PC-9 (cell line): Measurements from ENCODE around the gene PEF1. TPM values are rescaled to one million over a fixed set of nuclear protein-coding genes. Genes with fewer than 3 reads are reported as not detected.

Experiments used
- BruUV-seq: library from RNA; stranded (reverse); fragments of 400-500 nt; replicated peaks from 2 replicates; lab custom pipeline; 2021; lab: Mats Ljungman, UMichigan
- CTCF ChIA-PET: fragments of 300-600 bp; sonication (Branson Sonifier 250); formaldehyde crosslinking; loops from one replicate; lab custom pipeline; 2022; ENCODE audit warnings: antibody characterized with exemption; lab: Charles Lee
- POLR2A ChIA-PET: fragments of 300-600 bp; sonication (Branson Sonifier 250); formaldehyde crosslinking; loops from one replicate; lab custom pipeline; 2022; ENCODE audit warnings: antibody characterized with exemption; ENCODE audit not compliant: unreplicated experiment; lab: Charles Lee
- DNase-seq, 2 experiments: peaks; one replicate each; pipeline versions ENCODE4 v3.0.0 to v3.0.0-alpha.2; 2015 to 2022; ENCODE audit warnings: mixed read lengths in 1 of 2
- H2AFZ ChIP-seq: fragments of 200-600 bp; sonication (generic); 2 replicates; pipeline ENCODE4 v1.8.1; 2017; ENCODE audit warnings: antibody characterized with exemption
- H3F3A ChIP-seq: fragments of 200-600 bp; sonication (generic); 2 replicates; pipeline ENCODE4 v1.8.1; 2017; ENCODE audit warnings: antibody characterized with exemption, mild to moderate bottlenecking, low read depth; ENCODE audit not compliant: insufficient read depth
- H3K27ac ChIP-seq: fragments of 200-600 bp; sonication (generic); 2 replicates; pipeline ENCODE4 v1.6.1; 2016; ENCODE audit warnings: mixed run types
- H3K27me3 ChIP-seq: fragments of 200-600 bp; sonication (generic); 2 replicates; pipeline ENCODE4 v1.6.1; 2016; ENCODE audit warnings: low read depth, mixed run types; ENCODE audit not compliant: insufficient read depth
- H3K36me3 ChIP-seq: fragments of 200-600 bp; sonication (generic); 2 replicates; pipeline ENCODE4 v1.6.1; 2016; ENCODE audit warnings: low read depth, mixed run types
- H3K4me1 ChIP-seq: fragments of 200-600 bp; sonication (generic); replicated peaks from 2 replicates; pipeline ENCODE4 v1.6.1; 2016; ENCODE audit warnings: mixed run types; ENCODE audit not compliant: insufficient read depth
- H3K4me2 ChIP-seq: fragments of 200-600 bp; sonication (generic); 2 replicates; pipeline ENCODE4 v1.6.1; 2017; ENCODE audit warnings: mixed run types
- H3K4me3 ChIP-seq: fragments of 200-600 bp; sonication (generic); 2 replicates; pipeline ENCODE4 v1.6.1; 2016; ENCODE audit warnings: mixed run types
- H3K79me2 ChIP-seq: fragments of 200-600 bp; sonication (generic); 2 replicates; pipeline ENCODE4 v1.6.1; 2017; ENCODE audit warnings: low read depth, mixed run types
- H3K9me2 ChIP-seq: fragments of 200-600 bp; sonication (generic); 2 replicates; pipeline ENCODE4 v1.8.1; 2017; ENCODE audit warnings: mild to moderate bottlenecking; ENCODE audit not compliant: insufficient read depth
- H3K9me3 ChIP-seq: fragments of 200-600 bp; sonication (generic); 2 replicates; pipeline ENCODE4 v1.8.1; 2016; ENCODE audit warnings: low read depth; ENCODE audit not compliant: insufficient read depth
- H4K20me1 ChIP-seq: fragments of 200-600 bp; sonication (generic); 2 replicates; pipeline ENCODE4 v1.8.1; 2017; ENCODE audit not compliant: insufficient read depth
- EZH2 ChIP-seq: fragments of 200-600 bp; sonication (generic); IDR thresholded peaks from 2 replicates; pipeline ENCODE4 v1.8.0; 2017; ENCODE audit warnings: antibody characterized with exemption, low read depth
- intact Hi-C: fragments of 100-400 bp; cut with micrococcal nuclease; formaldehyde crosslinking; loops from one replicate; pipeline ENCODE4 v1.10.0; 2022; ENCODE audit not compliant: unreplicated experiment
- total RNA-seq: library from RNA; stranded (reverse); gene quantifications from 2 replicates; pipeline ENCODE4 v1.2.3, GENCODE V29; 2021
- TF ChIP-seq, protein P1 (sequence below): fragments of 200-600 bp; sonication (generic); conservative IDR thresholded peaks from 2 replicates; pipeline ENCODE4 v1.6.1; 2017; ENCODE audit warnings: mixed run types, antibody characterized with exemption, mild to moderate bottlenecking, moderate library complexity

PEF1 gene
- total RNA-seq, 1 experiment from 2014 or later: 40.3 TPM

DNA sequence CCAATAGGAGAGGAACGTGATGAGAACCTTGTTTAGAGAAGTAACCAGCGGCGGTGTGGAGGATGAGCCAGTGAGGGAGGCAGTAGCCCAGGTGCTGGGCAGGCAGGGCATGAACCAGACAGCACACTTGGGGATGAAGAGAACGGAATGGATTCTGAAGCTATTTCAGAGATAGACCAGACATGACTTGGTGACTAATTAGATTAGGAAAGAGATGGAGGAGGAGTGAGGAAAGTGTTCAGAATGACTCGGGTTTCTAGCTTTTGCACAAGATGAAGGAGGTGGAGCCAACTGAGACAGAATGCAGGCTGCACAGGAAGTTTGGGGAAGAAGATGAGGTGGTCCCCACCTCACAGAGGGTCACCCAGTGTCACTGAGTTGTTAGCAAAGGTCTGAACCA lies 5.1 kb downstream of the PEF1 start:
- Histone ChIP-seq H3K4me2 (peak overlapping the region; percentile 6; the same call in 1 of the 2 replicates), H3K27ac (peak overlapping the region; percentile 40), H2AFZ (no peak overlapping the region), H4K20me1 (peaks cover 51% of the 10 kb centered on the region), H3K79me2 (peaks cover 92% of the 10 kb centered on the region), H3K9me3 (no peaks in the 10 kb centered on the region), H3F3A (peaks cover 28% of the 10 kb centered on the region), H3K9me2 (no peaks in the 10 kb centered on the region), H3K27me3 (no peaks in the 10 kb centered on the region), H3K36me3 (peaks cover 16% of the 10 kb centered on the region; the same call in 1 of the 2 replicates), H3K4me1 (peaks cover 39% of the 10 kb centered on the region), H3K4me3 (no peak overlapping the region)
- no TSS peak for BruUV-seq
- intact Hi-C loops: no loop called here
- POLR2A ChIA-PET: no interaction called here
- CTCF ChIA-PET: no interaction called here
- peak in 1 of 2 experiments; percentile 67 for DNase-seq
- no peak for TF ChIP-seq EZH2
- TF ChIP-seq, protein P1, sequence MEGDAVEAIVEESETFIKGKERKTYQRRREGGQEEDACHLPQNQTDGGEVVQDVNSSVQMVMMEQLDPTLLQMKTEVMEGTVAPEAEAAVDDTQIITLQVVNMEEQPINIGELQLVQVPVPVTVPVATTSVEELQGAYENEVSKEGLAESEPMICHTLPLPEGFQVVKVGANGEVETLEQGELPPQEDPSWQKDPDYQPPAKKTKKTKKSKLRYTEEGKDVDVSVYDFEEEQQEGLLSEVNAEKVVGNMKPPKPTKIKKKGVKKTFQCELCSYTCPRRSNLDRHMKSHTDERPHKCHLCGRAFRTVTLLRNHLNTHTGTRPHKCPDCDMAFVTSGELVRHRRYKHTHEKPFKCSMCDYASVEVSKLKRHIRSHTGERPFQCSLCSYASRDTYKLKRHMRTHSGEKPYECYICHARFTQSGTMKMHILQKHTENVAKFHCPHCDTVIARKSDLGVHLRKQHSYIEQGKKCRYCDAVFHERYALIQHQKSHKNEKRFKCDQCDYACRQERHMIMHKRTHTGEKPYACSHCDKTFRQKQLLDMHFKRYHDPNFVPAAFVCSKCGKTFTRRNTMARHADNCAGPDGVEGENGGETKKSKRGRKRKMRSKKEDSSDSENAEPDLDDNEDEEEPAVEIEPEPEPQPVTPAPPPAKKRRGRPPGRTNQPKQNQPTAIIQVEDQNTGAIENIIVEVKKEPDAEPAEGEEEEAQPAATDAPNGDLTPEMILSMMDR: no peak

DNA sequence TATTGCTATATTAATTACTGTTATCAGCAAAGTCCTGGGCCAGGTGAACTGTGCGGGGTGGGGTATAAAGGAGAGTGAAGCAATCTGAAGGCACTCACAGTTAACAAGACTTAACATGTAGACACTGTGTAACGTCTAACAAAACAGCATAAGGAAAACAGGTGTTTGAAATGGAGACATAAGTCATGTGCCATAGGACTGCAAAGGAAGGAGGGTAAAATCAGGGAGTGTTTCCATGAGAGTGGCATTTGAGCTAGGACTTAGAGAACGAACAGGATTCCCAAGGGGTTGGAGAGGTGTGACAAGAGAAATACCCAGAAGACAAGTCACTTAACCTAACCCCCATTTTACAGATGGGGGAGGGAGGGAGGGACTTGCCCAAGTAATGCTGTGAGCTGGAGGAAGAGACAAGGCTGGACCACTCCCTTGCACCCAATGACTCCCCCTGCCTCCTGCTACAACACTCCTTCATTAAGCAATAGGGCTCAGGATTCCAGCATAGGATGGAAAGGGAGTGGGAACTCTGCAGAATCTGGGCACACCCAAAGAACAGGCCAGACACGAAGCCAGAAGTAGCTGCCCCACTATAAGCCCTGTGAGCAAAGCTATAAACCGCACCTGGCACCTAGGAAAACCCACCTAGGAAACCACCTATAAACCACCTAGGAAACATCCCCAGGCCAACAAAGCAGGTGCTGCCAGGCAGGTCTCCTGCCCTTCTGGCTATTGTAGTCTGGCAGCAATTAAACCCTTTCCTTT lies 6.6 kb downstream of the PEF1 start:
- Histone ChIP-seq H3K4me2 (no peak overlapping the region), H2AFZ (no peak overlapping the region), H3K27ac (no peak overlapping the region), H4K20me1 (peaks cover 57% of the 10 kb centered on the region), H3K27me3 (no peaks in the 10 kb centered on the region), H3K79me2 (peaks cover 78% of the 10 kb centered on the region), H3K9me3 (no peaks in the 10 kb centered on the region), H3K4me1 (peaks cover 31% of the 10 kb centered on the region), H3K4me3 (no peak overlapping the region), H3F3A (peaks cover 28% of the 10 kb centered on the region), H3K36me3 (peaks cover 28% of the 10 kb centered on the region; the same call in 1 of the 2 replicates), H3K9me2 (no peaks in the 10 kb centered on the region)
- intact Hi-C loops: no loop called here
- no peak for DNase-seq
- ChIA-PET POLR2A (interaction anchor here (0.7 kb wide), 1 partner anchor 228 kb away, joined by 3 read pairs; no protein-coding TSS in a partner anchor), CTCF (interaction anchor here (0.7 kb wide), 1 partner anchor 340 kb away, joined by 6 read pairs; no protein-coding TSS in a partner anchor)
- TF ChIP-seq, protein P1: no peak
- TF ChIP-seq EZH2: no peak
- no TSS peak for BruUV-seq

DNA sequence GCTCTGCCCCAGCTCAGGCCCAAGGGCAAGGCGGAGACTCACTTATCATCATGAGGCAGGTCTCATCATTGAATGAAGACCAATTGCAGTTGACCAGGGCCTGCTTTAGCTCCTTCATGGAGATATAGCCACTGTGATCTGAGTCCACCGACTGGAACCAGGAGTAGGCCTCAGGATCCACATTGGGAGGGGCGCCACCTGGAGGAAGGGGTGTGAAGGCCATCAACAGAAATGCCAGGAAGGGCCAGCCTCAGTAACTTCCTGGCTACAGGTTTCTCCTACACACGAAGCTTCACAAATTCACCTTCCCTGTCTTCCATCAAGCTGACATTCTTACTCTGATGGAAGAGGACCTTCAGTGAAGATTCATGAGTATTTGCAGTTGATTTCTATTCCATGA lies 11.6 kb downstream of the PEF1 start:
- Histone ChIP-seq H3K4me2 (no peak overlapping the region), H3K9me2 (no peaks in the 10 kb centered on the region), H3K27ac (no peak overlapping the region), H4K20me1 (peaks cover 37% of the 10 kb centered on the region; the same call in 1 of the 2 replicates), H3K4me3 (no peak overlapping the region), H3K27me3 (no peaks in the 10 kb centered on the region), H3F3A (no peaks in the 10 kb centered on the region; the same call in 1 of the 2 replicates), H3K36me3 (peaks cover 62% of the 10 kb centered on the region), H3K9me3 (no peaks in the 10 kb centered on the region), H2AFZ (no peak overlapping the region), H3K79me2 (peaks cover 29% of the 10 kb centered on the region), H3K4me1 (no peaks in the 10 kb centered on the region)
- DNase-seq: peak; percentile 34 to 44
- ChIA-PET POLR2A (no interaction called here), CTCF (no interaction called here)
- no TSS peak for BruUV-seq
- TF ChIP-seq EZH2: no peak
- TF ChIP-seq, protein P1: peak; percentile 87
- intact Hi-C loops: no loop called here
